Stimulated activated CD4-positive, alpha-beta T cell treated with anti-CD3 and anti-CD28 coated beads, Interleukin-4, amount 100 ng/mL, for 48 hours (primary cell): Measurements from ENCODE around the gene PDLIM7.

ENCODE experiments used
- DNase-seq, 2 donors: peaks; one replicate each; pipeline ENCODE4 v3.0.0-alpha.2; 2020; ENCODE audit warnings: low read depth in 2 of 2

Gene PDLIM7

DNA sequence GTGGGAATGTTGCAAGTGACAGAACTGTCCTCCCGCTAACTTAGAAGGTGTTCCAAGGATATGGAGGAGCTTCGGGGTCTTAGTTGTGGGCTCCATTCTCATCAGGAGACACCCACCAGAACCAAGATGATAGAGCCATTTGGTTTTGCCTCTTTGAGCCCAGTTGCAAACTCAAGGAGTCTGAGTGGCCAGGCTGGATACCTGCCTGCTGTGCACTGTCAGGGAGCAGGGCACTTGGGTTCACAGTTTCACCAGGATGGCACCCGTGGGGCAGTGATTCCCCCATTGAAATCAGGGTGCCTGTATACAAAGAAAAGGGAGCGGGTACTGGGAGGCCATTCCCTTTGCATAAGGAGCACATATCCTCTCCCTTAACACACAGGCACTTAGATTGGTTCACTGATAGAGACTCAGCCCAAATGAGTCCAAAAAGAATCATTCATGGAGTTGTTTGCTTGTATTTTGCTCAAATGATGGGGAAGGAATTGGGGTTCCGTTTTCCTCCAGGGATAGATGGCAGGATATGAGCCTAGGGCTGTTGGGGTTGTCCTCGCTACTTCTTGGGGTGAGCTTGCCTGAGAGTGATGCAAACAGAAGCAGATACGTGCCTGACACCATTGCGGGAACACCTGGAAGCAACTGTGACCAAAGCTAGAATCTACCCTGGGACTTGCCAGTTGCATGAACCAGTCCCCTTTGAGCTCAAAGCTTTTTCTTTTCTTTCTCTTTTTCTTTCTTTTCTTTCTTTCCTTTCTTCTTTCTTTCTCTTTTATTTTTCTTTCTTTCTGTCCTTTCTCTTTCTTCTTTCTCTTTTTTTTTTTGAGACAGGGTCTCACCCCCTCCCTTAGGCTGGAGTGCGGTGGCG lies 52.1 kb downstream of the PDLIM7 start:
- DNase-seq, result no peak

GRCh38 chr5:177444106-177445051 lies 53.0 kb downstream of the PDLIM7 start:
- no peak for DNase-seq

GRCh38 chr5:177443144-177443983 lies 54.0 kb downstream of the PDLIM7 start:
- DNase-seq, result no peak

DNA sequence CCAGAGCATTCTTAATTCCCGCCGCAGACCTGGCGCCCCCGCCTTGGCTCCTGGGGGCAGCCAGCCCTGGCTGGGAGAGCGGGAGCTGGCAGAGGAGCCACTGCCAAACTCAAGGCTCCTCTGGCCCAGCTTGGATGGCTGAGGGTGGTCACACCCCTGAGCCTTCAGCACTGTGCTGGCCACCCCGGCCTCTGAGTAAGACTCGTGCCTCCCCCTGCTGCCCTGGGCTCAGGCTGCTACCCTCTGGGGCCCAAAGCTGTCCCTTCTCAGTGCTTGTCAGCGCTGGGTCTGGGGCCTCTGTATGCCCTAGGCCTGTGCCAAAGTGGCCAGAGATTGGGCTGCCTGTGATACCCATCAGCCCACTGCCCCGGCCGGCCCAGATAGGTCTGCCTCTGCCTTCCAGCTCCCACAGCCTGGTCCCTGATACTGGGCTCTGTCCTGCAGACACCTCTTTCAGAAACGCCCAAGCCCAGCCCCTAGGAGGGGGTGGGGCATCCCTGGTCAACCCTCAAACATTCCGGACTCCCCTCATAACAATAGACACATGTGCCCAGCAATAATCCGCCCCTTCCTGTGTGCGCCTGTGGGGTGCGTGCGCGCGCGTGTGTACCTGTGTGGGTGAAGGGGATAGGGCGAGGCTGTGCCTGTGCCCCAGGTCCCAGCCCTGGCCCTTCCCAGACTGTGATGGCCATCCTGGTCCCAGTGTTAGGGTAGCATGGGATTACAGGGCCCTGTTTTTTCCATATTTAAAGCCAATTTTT lies 55.2 kb downstream of the PDLIM7 start:
- no peak for DNase-seq

DNA sequence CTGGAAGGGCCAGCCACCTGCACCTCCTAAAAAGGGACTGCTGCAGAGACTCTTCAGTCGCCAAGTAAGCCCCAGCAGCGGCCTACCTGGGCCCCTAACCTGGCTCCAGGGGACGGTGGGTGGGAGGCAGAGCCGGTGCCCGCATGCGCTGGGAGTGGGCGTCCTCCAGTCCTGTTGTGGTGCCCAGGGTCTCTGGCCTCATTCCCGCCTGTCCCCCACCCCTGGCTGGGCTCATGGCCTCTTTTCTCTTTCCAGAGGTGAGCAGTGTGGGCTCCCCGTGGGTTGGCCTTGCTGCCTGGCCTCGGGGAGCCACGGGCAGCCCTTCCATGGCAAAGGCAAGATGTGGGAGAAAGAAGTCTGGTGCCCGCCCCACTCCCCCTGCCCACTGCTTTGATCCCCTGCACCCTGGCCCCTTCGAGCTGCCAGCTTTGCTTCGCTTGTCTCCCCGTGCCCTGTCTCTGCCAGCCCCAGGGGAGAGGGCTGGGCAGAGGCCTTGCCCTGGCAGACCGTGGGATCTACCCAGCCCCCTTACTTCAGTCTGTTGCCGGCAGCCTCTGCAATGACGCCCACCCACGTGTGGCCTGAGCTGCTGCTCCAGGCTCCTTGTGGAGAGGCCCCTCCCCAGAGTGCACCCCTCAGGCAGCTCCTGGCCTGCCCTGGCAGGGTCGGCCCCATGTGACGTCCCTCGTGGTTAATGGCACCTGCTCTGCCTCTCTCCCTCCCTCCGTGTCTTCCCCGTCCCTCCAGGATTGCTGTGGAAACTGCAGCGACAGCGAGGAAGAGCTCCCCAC lies 56.2 kb downstream of the PDLIM7 start:
- no peak for DNase-seq

DNA sequence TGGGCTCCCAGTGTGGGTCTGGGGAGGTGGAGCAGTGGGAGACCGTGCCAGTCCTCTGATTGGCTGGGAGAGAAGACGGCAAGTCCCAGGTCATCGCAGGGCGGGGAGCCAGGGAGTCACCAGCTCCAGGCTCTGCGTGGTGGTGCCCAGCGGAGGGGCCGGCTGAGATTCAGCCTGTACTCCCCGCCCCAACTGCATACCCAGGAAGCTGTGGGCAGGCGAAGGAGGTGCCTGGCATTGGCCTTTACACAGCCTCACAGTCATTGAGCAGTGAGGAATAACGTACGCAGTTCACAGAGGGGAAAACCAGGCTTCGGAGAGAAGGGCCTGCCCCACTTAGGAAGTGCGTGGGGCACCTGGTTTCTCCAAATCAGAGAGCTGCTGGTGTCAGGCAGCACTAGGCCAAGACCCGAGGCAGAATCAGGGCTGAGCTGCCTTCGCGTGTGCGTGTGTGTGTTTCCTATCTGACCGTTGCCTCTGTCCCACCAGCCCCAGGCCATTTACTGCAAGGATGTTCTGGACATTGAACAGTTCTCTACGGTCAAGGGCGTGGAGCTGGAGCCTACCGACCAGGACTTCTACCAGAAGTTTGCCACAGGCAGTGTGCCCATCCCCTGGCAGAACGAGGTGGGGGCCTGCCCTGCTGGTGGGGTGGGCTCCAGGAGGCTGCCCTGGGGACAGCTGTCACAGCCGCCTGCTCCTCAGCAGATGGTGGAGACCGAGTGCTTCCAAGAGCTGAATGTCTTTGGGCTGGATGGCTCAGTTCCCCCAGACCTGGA lies 57.0 kb downstream of the PDLIM7 start:
- peak in 1 of 2 donors; percentile 47 for DNase-seq

DNA sequence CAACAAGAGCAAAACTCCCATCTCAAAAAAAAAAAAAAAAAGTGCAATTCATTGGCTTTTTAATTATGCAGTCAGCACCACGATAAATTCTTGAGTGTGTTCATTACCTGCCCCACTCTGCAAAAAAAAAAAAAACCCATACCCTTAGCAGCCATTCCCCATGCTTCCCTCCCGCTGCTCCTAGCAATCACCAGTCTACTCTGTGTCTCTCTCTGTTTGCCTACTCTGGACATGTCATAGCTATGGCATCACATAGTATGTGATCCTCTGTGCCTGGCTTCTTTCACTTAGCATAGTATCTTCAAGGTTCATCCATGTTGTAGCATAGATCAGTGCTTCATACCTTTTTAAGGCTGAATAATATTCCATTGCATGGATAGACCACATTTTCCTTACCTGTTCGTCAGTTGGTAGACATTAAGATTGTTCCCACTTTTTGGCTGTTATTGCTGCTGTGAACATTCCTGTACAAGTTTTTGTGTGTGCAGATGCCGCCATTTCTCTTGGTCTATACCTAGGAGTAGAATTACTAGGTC lies 57.8 kb downstream of the PDLIM7 start:
- no peak for DNase-seq

DNA sequence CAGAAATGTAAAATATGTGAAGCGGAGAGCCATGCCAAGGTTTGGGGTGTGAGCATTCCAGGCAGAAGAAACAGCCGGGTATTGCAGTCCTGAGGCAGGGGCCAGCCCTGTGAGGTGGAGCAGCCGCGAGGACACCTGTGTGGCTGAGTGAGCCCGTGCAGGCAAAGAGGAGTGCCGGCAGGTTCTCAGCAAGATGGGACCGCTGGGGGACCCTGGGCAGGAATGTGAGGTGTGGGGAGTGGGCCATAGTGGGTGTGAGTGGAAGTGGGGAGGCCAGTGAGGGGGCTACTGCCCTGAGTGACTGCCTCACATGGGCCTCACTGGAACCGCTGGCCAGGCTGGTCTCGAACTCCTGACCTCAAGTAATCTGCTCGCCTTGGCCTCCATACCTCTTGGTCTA lies 58.9 kb downstream of the PDLIM7 start:
- no peak for DNase-seq

- no peak for DNase-seq
These were observed 59.8 kb downstream of the PDLIM7 start for GRCh38 chr5:177437623-177438022.

DNA sequence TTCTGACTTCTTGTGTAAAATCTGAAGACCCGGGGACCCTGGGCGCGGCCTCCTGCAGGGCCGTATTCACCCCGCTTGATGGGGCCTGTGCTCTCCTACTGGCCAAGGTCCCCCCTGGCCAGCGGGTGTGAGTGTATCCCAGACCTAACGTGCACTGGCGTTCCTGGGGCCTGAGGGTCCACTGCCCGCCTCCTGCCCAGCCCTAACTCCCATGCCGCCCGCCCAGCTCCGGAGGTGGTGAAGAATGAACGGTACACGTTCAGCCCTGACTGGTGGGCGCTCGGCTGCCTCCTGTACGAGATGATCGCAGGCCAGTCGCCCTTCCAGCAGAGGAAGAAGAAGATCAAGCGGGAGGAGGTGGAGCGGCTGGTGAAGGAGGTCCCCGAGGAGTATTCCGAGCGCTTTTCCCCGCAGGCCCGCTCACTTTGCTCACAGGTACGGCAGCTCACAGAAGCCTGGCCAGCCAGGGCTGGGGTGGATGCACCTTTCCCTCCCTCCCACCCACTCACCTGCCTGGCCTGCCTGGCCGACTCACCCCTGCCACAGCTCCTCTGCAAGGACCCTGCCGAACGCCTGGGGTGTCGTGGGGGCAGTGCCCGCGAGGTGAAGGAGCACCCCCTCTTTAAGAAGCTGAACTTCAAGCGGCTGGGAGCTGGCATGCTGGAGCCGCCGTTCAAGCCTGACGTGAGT lies 61.4 kb downstream of the PDLIM7 start:
- no peak for DNase-seq

DNA sequence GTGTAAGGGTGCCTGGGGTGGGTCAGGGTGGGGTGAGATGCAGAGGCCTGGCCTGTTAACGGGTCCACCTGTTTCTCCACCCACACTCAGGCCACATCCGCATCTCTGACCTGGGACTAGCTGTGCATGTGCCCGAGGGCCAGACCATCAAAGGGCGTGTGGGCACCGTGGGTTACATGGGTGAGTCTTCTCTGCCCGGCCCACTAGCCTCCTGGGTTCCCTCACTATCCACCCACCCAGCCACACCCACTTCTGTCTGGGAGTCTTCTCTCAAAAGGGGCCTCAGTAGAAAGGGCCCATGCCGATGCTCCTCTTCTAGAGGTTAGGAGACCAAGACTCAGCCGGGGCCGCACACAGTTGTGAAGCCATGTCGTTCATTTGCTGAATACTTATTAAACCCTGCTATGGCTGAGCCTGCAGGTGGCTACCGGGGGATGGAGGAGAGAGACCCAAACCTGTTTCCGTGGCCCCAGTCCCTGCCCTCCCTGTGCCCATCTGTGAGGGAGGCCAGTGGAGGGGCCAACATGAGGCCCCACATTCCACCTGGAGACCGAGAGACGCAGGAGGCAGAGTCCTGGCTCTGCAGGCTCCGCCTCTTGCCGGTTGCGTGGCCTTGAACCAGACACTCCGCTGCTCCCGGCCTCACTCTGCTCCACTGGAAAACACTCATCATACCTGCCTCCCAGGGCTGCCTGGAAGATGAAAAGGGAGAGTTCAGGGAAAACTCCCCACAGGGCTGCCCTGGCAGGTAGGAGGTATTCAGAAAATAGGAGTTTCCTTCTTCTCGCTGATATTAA lies 62.3 kb downstream of the PDLIM7 start:
- no peak for DNase-seq

DNA sequence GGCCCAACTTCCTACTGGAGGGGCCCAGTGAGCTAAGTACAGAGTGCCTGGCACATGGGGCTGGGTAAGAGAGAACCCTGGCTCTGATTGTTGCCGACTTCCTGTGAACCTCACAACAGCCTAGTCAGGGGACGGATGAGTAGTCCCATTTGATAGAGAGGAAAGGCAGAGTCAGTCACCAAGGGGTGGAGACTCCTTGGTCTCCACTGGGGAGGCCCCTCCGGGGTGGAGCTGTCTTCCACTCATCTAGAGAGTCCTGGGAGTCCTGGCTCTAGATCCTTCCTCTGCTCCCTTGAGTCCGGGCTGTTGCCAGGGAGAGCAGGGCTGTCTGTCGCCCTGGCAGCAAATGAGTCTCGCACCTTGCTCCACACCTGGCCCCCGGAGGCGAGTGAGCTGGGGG lies 63.0 kb downstream of the PDLIM7 start:
- peak; percentile 50 to 64 for DNase-seq

GRCh38 chr5:177433658-177434217 lies 63.7 kb downstream of the PDLIM7 start:
- DNase-seq, result no peak
